ENCODE data around the gene FAU. TPM values are rescaled to one million over a fixed set of nuclear protein-coding genes. Genes with fewer than 3 reads are reported as not detected.

Gene FAU
- total and polyA plus RNA-seq, 2 of the 13 experiments (the other 11 are each of a cell fraction or from before 2014, with no cell fraction given) = 374 to 869 TPM

DNA sequence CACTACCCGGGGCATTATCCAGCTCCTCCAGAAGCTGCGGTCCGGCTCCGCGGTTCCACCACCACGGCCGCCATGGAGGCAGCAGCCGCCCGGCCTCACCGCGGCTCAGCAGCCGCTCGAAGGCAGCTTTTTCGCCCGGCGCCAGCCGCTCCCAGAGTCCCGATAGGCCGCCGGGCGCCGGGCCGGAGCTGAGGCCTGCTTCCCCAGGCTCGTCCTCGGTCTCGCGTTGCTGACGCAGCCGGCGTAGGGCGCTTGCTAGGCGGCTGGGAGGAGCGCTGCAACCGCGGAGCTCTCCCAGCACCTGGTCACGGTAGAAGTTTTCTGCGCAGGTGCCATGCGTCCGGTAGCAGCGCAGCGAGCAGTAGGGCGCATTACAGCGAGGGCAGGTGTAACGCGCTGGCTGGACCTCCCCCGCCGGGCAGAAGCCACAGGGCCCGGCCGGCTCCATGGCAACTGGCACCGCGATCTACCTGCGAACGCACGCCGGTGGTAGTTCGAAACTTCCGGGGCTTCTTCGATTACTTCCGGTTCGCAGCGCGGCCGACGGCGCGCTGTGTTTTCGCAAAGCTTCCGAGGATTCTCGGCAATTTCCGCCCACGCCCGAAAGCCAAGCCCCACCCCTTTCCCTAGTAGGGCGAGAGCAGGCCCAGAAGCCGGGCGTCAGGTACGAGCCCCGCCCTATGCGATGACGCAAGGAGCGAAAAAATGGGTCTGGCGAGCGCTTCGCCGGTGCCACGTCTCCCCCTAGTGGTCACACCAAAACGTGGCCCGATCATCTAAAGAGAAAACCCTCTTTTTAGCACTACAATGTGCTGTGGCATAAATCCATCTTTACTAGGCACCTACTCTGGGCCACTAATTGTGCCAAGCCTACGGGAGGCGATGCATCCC lies 4.5 kb downstream of the FAU start, which contains the start of gene ZNHIT2 (continued):
- TF ChIP-seq, protein P1, sequence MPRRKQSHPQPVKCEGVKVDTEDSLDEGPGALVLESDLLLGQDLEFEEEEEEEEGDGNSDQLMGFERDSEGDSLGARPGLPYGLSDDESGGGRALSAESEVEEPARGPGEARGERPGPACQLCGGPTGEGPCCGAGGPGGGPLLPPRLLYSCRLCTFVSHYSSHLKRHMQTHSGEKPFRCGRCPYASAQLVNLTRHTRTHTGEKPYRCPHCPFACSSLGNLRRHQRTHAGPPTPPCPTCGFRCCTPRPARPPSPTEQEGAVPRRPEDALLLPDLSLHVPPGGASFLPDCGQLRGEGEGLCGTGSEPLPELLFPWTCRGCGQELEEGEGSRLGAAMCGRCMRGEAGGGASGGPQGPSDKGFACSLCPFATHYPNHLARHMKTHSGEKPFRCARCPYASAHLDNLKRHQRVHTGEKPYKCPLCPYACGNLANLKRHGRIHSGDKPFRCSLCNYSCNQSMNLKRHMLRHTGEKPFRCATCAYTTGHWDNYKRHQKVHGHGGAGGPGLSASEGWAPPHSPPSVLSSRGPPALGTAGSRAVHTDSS (CRISPR knock-in tag; conservative IDR thresholded peaks at IDR 0.05) = no peak
- TF ChIP-seq, protein P2, sequence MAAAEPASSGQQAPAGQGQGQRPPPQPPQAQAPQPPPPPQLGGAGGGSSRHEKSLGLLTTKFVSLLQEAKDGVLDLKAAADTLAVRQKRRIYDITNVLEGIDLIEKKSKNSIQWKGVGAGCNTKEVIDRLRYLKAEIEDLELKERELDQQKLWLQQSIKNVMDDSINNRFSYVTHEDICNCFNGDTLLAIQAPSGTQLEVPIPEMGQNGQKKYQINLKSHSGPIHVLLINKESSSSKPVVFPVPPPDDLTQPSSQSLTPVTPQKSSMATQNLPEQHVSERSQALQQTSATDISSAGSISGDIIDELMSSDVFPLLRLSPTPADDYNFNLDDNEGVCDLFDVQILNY (CRISPR knock-in tag; conservative IDR thresholded peaks at IDR 0.05) = no peak; the same call in 1 of the 2 replicates
- no peak for TF ChIP-seq ZFP36 (IDR thresholded peaks at IDR 0.05; ENCODE audit: borderline replicate concordance, low read depth, low read length, partially characterized antibody)
- no peak; the same call in 1 of the 2 replicates for TF ChIP-seq SSRP1 (CRISPR knock-in tag; IDR thresholded peaks at IDR 0.05)
- TF ChIP-seq PHF8 (CRISPR knock-in tag; IDR thresholded peaks at IDR 0.05) = peak; percentile 97
- no peak for TF ChIP-seq ZNF746 (CRISPR knock-in tag; IDR thresholded peaks at IDR 0.05)
- TF ChIP-seq ZZZ3 (CRISPR knock-in tag; IDR thresholded peaks at IDR 0.05; ENCODE audit: borderline replicate concordance) = peak; percentile 90; the same call in 1 of the 2 replicates
- no peak for TF ChIP-seq ZNF235 (CRISPR knock-in tag; IDR thresholded peaks at IDR 0.05; ENCODE audit: borderline replicate concordance)
- TF ChIP-seq EEA1 (CRISPR knock-in tag; IDR thresholded peaks at IDR 0.05; ENCODE audit: borderline replicate concordance) = peak; percentile 76; the same call in 1 of the 2 replicates
- peak; percentile 58 for TF ChIP-seq ARNTL (CRISPR knock-in tag; IDR thresholded peaks at IDR 0.05)
- TF ChIP-seq, protein P3, sequence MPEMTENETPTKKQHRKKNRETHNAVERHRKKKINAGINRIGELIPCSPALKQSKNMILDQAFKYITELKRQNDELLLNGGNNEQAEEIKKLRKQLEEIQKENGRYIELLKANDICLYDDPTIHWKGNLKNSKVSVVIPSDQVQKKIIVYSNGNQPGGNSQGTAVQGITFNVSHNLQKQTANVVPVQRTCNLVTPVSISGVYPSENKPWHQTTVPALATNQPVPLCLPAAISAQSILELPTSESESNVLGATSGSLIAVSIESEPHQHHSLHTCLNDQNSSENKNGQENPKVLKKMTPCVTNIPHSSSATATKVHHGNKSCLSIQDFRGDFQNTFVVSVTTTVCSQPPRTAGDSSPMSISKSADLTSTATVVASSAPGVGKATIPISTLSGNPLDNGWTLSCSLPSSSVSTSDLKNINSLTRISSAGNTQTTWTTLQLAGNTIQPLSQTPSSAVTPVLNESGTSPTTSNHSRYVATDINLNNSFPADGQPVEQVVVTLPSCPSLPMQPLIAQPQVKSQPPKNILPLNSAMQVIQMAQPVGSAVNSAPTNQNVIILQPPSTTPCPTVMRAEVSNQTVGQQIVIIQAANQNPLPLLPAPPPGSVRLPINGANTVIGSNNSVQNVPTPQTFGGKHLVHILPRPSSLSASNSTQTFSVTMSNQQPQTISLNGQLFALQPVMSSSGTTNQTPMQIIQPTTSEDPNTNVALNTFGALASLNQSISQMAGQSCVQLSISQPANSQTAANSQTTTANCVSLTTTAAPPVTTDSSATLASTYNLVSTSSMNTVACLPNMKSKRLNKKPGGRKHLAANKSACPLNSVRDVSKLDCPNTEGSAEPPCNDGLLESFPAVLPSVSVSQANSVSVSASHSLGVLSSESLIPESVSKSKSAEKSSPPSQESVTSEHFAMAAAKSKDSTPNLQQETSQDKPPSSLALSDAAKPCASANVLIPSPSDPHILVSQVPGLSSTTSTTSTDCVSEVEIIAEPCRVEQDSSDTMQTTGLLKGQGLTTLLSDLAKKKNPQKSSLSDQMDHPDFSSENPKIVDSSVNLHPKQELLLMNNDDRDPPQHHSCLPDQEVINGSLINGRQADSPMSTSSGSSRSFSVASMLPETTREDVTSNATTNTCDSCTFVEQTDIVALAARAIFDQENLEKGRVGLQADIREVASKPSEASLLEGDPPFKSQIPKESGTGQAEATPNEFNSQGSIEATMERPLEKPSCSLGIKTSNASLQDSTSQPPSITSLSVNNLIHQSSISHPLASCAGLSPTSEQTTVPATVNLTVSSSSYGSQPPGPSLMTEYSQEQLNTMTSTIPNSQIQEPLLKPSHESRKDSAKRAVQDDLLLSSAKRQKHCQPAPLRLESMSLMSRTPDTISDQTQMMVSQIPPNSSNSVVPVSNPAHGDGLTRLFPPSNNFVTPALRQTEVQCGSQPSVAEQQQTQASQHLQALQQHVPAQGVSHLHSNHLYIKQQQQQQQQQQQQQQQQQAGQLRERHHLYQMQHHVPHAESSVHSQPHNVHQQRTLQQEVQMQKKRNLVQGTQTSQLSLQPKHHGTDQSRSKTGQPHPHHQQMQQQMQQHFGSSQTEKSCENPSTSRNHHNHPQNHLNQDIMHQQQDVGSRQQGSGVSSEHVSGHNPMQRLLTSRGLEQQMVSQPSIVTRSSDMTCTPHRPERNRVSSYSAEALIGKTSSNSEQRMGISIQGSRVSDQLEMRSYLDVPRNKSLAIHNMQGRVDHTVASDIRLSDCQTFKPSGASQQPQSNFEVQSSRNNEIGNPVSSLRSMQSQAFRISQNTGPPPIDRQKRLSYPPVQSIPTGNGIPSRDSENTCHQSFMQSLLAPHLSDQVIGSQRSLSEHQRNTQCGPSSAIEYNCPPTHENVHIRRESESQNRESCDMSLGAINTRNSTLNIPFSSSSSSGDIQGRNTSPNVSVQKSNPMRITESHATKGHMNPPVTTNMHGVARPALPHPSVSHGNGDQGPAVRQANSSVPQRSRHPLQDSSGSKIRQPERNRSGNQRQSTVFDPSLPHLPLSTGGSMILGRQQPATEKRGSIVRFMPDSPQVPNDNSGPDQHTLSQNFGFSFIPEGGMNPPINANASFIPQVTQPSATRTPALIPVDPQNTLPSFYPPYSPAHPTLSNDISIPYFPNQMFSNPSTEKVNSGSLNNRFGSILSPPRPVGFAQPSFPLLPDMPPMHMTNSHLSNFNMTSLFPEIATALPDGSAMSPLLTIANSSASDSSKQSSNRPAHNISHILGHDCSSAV (CRISPR knock-in tag; IDR thresholded peaks at IDR 0.05; ENCODE audit: borderline replicate concordance) = no peak
- TF ChIP-seq TSC22D2 (CRISPR knock-in tag; IDR thresholded peaks at IDR 0.05; ENCODE audit: borderline replicate concordance) = 0 out of 2 replicates have a peak, but pooled peaks have one; percentile 10
- TF ChIP-seq, protein P4, sequence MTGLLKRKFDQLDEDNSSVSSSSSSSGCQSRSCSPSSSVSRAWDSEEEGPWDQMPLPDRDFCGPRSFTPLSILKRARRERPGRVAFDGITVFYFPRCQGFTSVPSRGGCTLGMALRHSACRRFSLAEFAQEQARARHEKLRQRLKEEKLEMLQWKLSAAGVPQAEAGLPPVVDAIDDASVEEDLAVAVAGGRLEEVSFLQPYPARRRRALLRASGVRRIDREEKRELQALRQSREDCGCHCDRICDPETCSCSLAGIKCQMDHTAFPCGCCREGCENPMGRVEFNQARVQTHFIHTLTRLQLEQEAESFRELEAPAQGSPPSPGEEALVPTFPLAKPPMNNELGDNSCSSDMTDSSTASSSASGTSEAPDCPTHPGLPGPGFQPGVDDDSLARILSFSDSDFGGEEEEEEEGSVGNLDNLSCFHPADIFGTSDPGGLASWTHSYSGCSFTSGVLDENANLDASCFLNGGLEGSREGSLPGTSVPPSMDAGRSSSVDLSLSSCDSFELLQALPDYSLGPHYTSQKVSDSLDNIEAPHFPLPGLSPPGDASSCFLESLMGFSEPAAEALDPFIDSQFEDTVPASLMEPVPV (CRISPR knock-in tag; IDR thresholded peaks at IDR 0.05) = no peak

All from HepG2 (cell line).